Measurements from ENCODE around the gene MT1F.

Gene MT1F

GRCh38 chr16:56643080-56643778, 14.5 kb upstream of the MT1F start:
- peaks cover 5% of the 10 kb centered on the region for H3K9me3 ChIP-seq
- no peak overlapping the region for H3K4me3 ChIP-seq
- TF ChIP-seq Cebpa-rat (IDR thresholded peaks at IDR 0.05), result no peak
- no peak overlapping the region for H3K27ac ChIP-seq
- H3K27me3 ChIP-seq, result peaks cover 100% of the 10 kb centered on the region
- peaks cover 30% of the 10 kb centered on the region; the same call in 1 of the 2 replicates for H4K20me1 ChIP-seq
- no peaks in the 10 kb centered on the region for H3K36me3 ChIP-seq
- H3K9ac ChIP-seq, result no peak overlapping the region
- no peak overlapping the region for H3K4me2 ChIP-seq
- no peaks in the 10 kb centered on the region for H3K4me1 ChIP-seq

GRCh38 chr16:56643833-56644232, 13.9 kb upstream of the MT1F start:
- peaks cover 23% of the 10 kb centered on the region; the same call in 1 of the 2 replicates for H4K20me1 ChIP-seq
- H3K9me3 ChIP-seq, result no peaks in the 10 kb centered on the region
- H3K9ac ChIP-seq, result no peak overlapping the region
- peaks cover 100% of the 10 kb centered on the region for H3K27me3 ChIP-seq
- H3K27ac ChIP-seq, result no peak overlapping the region
- H3K4me2 ChIP-seq, result no peak overlapping the region
- TF ChIP-seq Cebpa-rat (IDR thresholded peaks at IDR 0.05), result no peak
- no peak overlapping the region for H3K4me3 ChIP-seq
- H3K36me3 ChIP-seq, result no peaks in the 10 kb centered on the region
- no peaks in the 10 kb centered on the region for H3K4me1 ChIP-seq

- no peak for TF ChIP-seq Cebpa-rat (IDR thresholded peaks at IDR 0.05)
- no peaks in the 10 kb centered on the region for H3K9me3 ChIP-seq
- no peaks in the 10 kb centered on the region for H3K4me1 ChIP-seq
- no peak overlapping the region for H3K4me3 ChIP-seq
- peaks cover 23% of the 10 kb centered on the region; the same call in 1 of the 2 replicates for H4K20me1 ChIP-seq
- H3K9ac ChIP-seq, result no peak overlapping the region
- H3K36me3 ChIP-seq, result no peaks in the 10 kb centered on the region
- H3K4me2 ChIP-seq, result no peak overlapping the region
- H3K27ac ChIP-seq, result no peak overlapping the region
- H3K27me3 ChIP-seq, result peaks cover 95% of the 10 kb centered on the region
Measured at GRCh38 chr16:56645311-56645710, 12.4 kb upstream of the MT1F start.

- Histone ChIP-seq H3K9me3 (no peaks in the 10 kb centered on the region), H3K27ac (no peak overlapping the region), H3K9ac (no peak overlapping the region), H3K4me3 (no peak overlapping the region), H3K4me2 (no peak overlapping the region), H3K36me3 (no peaks in the 10 kb centered on the region), H3K27me3 (peaks cover 89% of the 10 kb centered on the region), H3K4me1 (no peaks in the 10 kb centered on the region), H4K20me1 (peaks cover 23% of the 10 kb centered on the region; the same call in 1 of the 2 replicates)
- no peak for TF ChIP-seq Cebpa-rat (IDR thresholded peaks at IDR 0.05)
Measured at GRCh38 chr16:56645838-56646237, 11.9 kb upstream of the MT1F start.

GRCh38 chr16:56647641-56648431, 9.9 kb upstream of the MT1F start:
- Histone ChIP-seq H3K4me1 (peaks cover 2% of the 10 kb centered on the region; the same call in 1 of the 2 replicates), H3K36me3 (no peaks in the 10 kb centered on the region), H3K9ac (no peak overlapping the region), H3K27ac (no peak overlapping the region), H3K27me3 (peaks cover 77% of the 10 kb centered on the region), H3K9me3 (no peaks in the 10 kb centered on the region), H3K4me2 (no peak overlapping the region), H4K20me1 (peaks cover 16% of the 10 kb centered on the region; the same call in 1 of the 2 replicates), H3K4me3 (no peak overlapping the region)
- no peak for TF ChIP-seq Cebpa-rat (IDR thresholded peaks at IDR 0.05)

- H3K27ac ChIP-seq, result no peak overlapping the region
- H3K27me3 ChIP-seq, result peaks cover 63% of the 10 kb centered on the region
- peaks cover 3% of the 10 kb centered on the region; the same call in 1 of the 2 replicates for H4K20me1 ChIP-seq
- no peaks in the 10 kb centered on the region for H3K9me3 ChIP-seq
- no peak overlapping the region for H3K4me2 ChIP-seq
- no peak overlapping the region for H3K4me3 ChIP-seq
- TF ChIP-seq Cebpa-rat (IDR thresholded peaks at IDR 0.05), result no peak
- no peaks in the 10 kb centered on the region for H3K36me3 ChIP-seq
- peaks cover 12% of the 10 kb centered on the region for H3K4me1 ChIP-seq
- H3K9ac ChIP-seq, result no peak overlapping the region
Measured at GRCh38 chr16:56649271-56649670, 8.5 kb upstream of the MT1F start.

GRCh38 chr16:56649820-56650219, 7.9 kb upstream of the MT1F start:
- Histone ChIP-seq H3K36me3 (no peaks in the 10 kb centered on the region), H3K9ac (no peak overlapping the region), H3K27me3 (peaks cover 58% of the 10 kb centered on the region), H3K4me1 (peaks cover 12% of the 10 kb centered on the region), H3K4me2 (no peak overlapping the region), H3K4me3 (no peak overlapping the region), H4K20me1 (no peaks in the 10 kb centered on the region), H3K9me3 (no peaks in the 10 kb centered on the region), H3K27ac (no peak overlapping the region)
- TF ChIP-seq Cebpa-rat (IDR thresholded peaks at IDR 0.05), result no peak

- Histone ChIP-seq H3K9ac (no peak within 1 kb of the TSS), H4K20me1 (no peaks in the 10 kb centered on the region), H3K4me3 (no peak within 1 kb of the TSS), H3K27ac (no peak within 1 kb of the TSS), H3K4me1 (peaks cover 12% of the 10 kb centered on the region), H3K9me3 (no peaks in the 10 kb centered on the region), H3K27me3 (peaks cover 43% of the 10 kb centered on the region), H3K4me2 (no peak within 1 kb of the TSS), H3K36me3 (no peaks in the 10 kb centered on the region)
- no peak for TF ChIP-seq Cebpa-rat (IDR thresholded peaks at IDR 0.05)
Measured at GRCh38 chr16:56651586-56651985, 6.2 kb upstream of the MT1F start, which contains the start of gene MT1B. Gene MT1B, plus strand, starts transcription at chr16:56651886. Its CDS starts 68 bp downstream, at chr16:56651954.

- H3K4me2 ChIP-seq, result 0 out of 2 replicates have a peak overlapping the region, but pooled peaks have one; percentile 4
- no peak overlapping the region for H3K4me3 ChIP-seq
- H3K27ac ChIP-seq, result no peak overlapping the region
- H3K36me3 ChIP-seq, result no peaks in the 10 kb centered on the region
- H4K20me1 ChIP-seq, result no peaks in the 10 kb centered on the region
- peaks cover 16% of the 10 kb centered on the region for H3K4me1 ChIP-seq
- H3K27me3 ChIP-seq, result peaks cover 41% of the 10 kb centered on the region
- H3K9me3 ChIP-seq, result no peaks in the 10 kb centered on the region
- no peak for TF ChIP-seq Cebpa-rat (IDR thresholded peaks at IDR 0.05)
- no peak overlapping the region for H3K9ac ChIP-seq
Measured at GRCh38 chr16:56652600-56652999, 5.2 kb upstream of the MT1F start.

- no peak for TF ChIP-seq Cebpa-rat (IDR thresholded peaks at IDR 0.05)
- peak overlapping the region; percentile 4; the same call in 1 of the 2 replicates for H3K4me2 ChIP-seq
- H3K9me3 ChIP-seq, result no peaks in the 10 kb centered on the region
- peaks cover 41% of the 10 kb centered on the region for H3K27me3 ChIP-seq
- H3K27ac ChIP-seq, result no peak overlapping the region
- peaks cover 22% of the 10 kb centered on the region for H3K4me1 ChIP-seq
- H3K9ac ChIP-seq, result no peak overlapping the region
- no peak overlapping the region for H3K4me3 ChIP-seq
- no peaks in the 10 kb centered on the region for H4K20me1 ChIP-seq
- H3K36me3 ChIP-seq, result no peaks in the 10 kb centered on the region
Measured at GRCh38 chr16:56653218-56653617, 4.5 kb upstream of the MT1F start.

Data from BLaER1 (cell line).